HG03045 (cell line): ENCODE measurements around the gene FTH1.
"Not testable (repeated sequence)": the region's sequence is repeated elsewhere in the genome, so short reads cannot be mapped to it uniquely, and the experiment has no call there.

Source experiments
- ATAC-seq: cut with Tn5 transposase; IDR thresholded peaks from one replicate; pipeline ENCODE4 v1.9.1; 2021; ENCODE audit warnings: mild to moderate bottlenecking, moderate library complexity; ENCODE audit not compliant: unreplicated experiment

Gene FTH1

GRCh38 chr11:61967116-61967923 lies at the start of gene FTH1:
TSS of gene FTH1 (minus strand) at chr11:61967634. CDS start at chr11:61967425, 209 bp downstream.
- peak; percentile 62 for ATAC-seq

GRCh38 chr11:62015615-62016014 lies 48.2 kb upstream of the FTH1 start:
- no peak for ATAC-seq

GRCh38 chr11:62013537-62014476 lies 46.4 kb upstream of the FTH1 start:
- no peak for ATAC-seq

- ATAC-seq, result no peak
Measured at GRCh38 chr11:62012832-62013461, 45.5 kb upstream of the FTH1 start.

GRCh38 chr11:62012451-62012831 lies 45.0 kb upstream of the FTH1 start:
- ATAC-seq, result no peak

- no peak for ATAC-seq
Measured at GRCh38 chr11:62011881-62012280, 44.4 kb upstream of the FTH1 start.

- ATAC-seq, result no peak
Measured at GRCh38 chr11:62010935-62011528, 43.6 kb upstream of the FTH1 start.

- no peak for ATAC-seq
Measured at GRCh38 chr11:62008193-62008592, 40.8 kb upstream of the FTH1 start.

- peak; percentile 68 for ATAC-seq
Measured at GRCh38 chr11:62004473-62004872, 37.0 kb upstream of the FTH1 start.

- ATAC-seq, result not testable (repeated sequence)
Measured at GRCh38 chr11:62002283-62002682, 34.8 kb upstream of the FTH1 start.

- no peak for ATAC-seq
Measured at GRCh38 chr11:62001450-62002191, 34.2 kb upstream of the FTH1 start.

- ATAC-seq, result no peak
Measured at GRCh38 chr11:62000539-62001446, 33.4 kb upstream of the FTH1 start.

- ATAC-seq, result no peak
Measured at GRCh38 chr11:61999141-61999975, 31.9 kb upstream of the FTH1 start.

- ATAC-seq, result no peak
Measured at GRCh38 chr11:61996933-61997332, 29.5 kb upstream of the FTH1 start.

- no peak for ATAC-seq
Measured at GRCh38 chr11:61994981-61995380, 27.5 kb upstream of the FTH1 start.

GRCh38 chr11:61985869-61986268 lies 18.4 kb upstream of the FTH1 start:
- ATAC-seq, result no peak

- ATAC-seq, result no peak
Measured at GRCh38 chr11:61983419-61983818, 16.0 kb upstream of the FTH1 start.

GRCh38 chr11:61980783-61981541 lies 13.5 kb upstream of the FTH1 start:
- no peak for ATAC-seq
